Measurements from ENCODE around the gene CCDC97.

DNA sequence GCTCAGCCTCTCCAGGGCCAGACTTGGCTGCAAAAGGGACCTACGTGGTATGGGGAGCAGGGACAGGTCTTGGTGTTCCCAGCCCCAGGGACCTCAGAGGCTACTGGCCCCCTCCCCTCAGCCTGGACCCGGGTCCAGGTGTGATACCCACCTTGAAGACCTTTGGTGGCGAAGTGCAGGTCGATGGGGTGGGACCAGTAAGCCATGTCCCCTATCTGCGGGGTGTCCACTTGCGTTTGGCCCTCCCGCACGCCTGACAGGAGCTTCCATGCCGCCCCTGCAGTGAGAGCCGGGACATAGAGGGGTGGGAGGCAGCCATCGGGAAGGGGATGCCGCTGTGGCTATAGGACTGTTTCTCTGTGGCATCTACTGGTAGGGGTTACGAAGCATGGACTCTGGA, 47.8 kb downstream of the CCDC97 start:
- no peak for TF ChIP-seq POLR2AphosphoS5 (IDR thresholded peaks at IDR 0.05; ENCODE audit: low read depth, low read length)
- TF ChIP-seq, protein P1, sequence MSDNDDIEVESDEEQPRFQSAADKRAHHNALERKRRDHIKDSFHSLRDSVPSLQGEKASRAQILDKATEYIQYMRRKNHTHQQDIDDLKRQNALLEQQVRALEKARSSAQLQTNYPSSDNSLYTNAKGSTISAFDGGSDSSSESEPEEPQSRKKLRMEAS (IDR thresholded peaks at IDR 0.05) = no peak

Measured in HCT116 (cell line).